ENCODE data around the gene GJA4. TPM values are rescaled to one million over a fixed set of nuclear protein-coding genes. Genes with fewer than 3 reads are reported as not detected.

Gene GJA4
- total RNA-seq (10 to 100 TPM in 1 of 4 donors, 1 to 10 TPM in 3; 3.3 to 14.7 (median 7.6) TPM), polyA plus RNA-seq (1 to 10 TPM in 1 of 3 donors, under 1 TPM in 1, not detected in 1; 0.60 to 8.3 TPM)

DNA sequence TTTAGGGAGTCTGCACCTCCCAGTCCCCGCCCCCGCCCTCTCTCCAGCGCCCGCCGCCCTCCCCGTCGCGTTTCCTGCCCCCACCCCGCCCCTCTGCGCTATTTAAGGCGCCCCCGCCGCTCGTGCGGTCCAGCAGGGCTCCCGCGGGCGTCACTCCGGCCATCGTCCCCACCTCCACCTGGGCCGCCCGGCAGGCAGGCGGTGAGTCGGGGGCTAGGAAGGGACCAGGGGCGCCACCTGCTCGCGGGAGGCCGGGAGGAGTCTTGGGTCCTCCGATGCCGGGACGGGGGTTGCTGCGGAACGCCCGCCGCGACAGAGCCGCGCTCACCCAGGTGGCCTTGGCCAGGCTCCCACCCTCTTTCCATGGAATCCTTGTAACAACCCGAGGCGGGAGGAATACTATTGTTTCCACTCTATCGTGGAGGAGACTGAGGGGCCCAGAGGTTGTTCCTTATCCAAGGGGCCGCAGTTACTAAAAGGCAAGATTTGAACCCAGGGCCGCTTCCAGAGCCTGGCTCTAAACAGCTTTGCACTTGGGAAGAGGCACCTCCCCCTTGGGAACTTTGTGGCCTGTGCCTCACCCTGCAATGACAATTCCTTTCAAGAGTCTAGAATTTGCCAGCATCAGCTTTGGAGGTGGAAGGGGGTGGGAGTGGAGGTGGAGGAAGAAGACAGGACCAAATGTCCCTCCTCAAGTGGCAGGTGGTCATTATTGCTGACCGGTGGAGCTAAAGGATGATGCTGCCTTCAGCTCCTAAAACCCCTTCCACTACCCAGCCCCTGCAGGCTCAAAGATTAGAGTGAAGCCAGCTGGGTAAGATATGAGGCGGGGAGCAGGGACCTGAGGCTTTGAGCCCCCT is at the start of gene GJA4:
TSS of gene GJA4 (plus strand) at position 132 of the 860 bp plus-strand sequence. CDS start 1,215 bp downstream, outside the sequence.
- peaks cover 0 to 7% (median 3%) of the 10 kb centered on the region in 4 donors for H3K4me1 ChIP-seq
- intact Hi-C loops (cut with DNase I): no loop called here
- peak in 2 of 4 donors; percentile 48 to 56 for TF ChIP-seq POLR2AphosphoS5 (IDR thresholded peaks at IDR 0.05)
- TF ChIP-seq, protein P1, sequence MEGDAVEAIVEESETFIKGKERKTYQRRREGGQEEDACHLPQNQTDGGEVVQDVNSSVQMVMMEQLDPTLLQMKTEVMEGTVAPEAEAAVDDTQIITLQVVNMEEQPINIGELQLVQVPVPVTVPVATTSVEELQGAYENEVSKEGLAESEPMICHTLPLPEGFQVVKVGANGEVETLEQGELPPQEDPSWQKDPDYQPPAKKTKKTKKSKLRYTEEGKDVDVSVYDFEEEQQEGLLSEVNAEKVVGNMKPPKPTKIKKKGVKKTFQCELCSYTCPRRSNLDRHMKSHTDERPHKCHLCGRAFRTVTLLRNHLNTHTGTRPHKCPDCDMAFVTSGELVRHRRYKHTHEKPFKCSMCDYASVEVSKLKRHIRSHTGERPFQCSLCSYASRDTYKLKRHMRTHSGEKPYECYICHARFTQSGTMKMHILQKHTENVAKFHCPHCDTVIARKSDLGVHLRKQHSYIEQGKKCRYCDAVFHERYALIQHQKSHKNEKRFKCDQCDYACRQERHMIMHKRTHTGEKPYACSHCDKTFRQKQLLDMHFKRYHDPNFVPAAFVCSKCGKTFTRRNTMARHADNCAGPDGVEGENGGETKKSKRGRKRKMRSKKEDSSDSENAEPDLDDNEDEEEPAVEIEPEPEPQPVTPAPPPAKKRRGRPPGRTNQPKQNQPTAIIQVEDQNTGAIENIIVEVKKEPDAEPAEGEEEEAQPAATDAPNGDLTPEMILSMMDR (IDR thresholded peaks at IDR 0.05): no peak
- DNase-seq: no peak
- H3K27ac ChIP-seq: peak within 1 kb of the TSS; percentile 35 to 49 (median 38)
- 10 to 12% methylated on average over 45 of the region's 45 CpGs for WGBS, 2 donors
- H3K4me3 ChIP-seq: peak within 1 kb of the TSS in 3 of 4 donors; percentile 17 to 37 (median 27)
- peaks cover 0 to 7% (median 0%) of the 10 kb centered on the region in 4 donors for H3K36me3 ChIP-seq
- peaks cover 4 to 22% (median 13%) of the 10 kb centered on the region in 3 donors for H3K27me3 ChIP-seq
- H3K9me3 ChIP-seq: no peaks in the 10 kb centered on the region

DNA sequence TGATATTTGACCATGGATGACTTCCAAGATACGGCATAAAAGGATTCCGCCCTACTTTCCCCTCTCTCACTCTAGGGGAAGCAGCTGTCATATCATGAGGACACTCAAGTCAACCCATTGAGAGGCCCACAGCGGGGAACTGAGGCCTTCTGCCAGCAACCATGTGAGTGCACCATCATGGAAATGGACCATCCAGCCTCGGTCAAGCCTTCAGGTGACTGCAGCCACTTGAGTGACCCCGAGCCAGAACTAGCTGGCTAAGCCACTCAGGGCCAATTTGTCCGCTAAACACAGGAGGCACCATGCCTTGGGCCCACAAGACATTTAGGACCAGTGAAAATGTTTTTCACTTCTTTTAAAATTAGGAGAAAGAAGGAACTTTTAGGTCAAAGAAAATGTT is 49.0 kb upstream of the GJA4 start:
- Histone ChIP-seq H3K9me3 (no peaks in the 10 kb centered on the region), H3K4me3 (no peak overlapping the region), H3K36me3 (no peaks in the 10 kb centered on the region), H3K27me3 (peaks cover 0 to 30% (median 5%) of the 10 kb centered on the region in 3 donors), H3K4me1 (peaks cover 0 to 7% (median 3%) of the 10 kb centered on the region in 4 donors), H3K27ac (no peak overlapping the region)
- 78 to 89% methylated on average over 6 of the region's 6 CpGs for WGBS, 2 donors
- intact Hi-C loops (cut with DNase I): loop anchor here (2.0 kb wide), 1 partner anchor 1111 kb away; no protein-coding TSS in a partner anchor
- no peak for TF ChIP-seq EP300 (IDR thresholded peaks at IDR 0.05)
- no peak for TF ChIP-seq POLR2A (IDR thresholded peaks at IDR 0.05)
- TF ChIP-seq, protein P1 (IDR thresholded peaks at IDR 0.05): no peak
- TF ChIP-seq POLR2AphosphoS5 (IDR thresholded peaks at IDR 0.05): no peak
- DNase-seq: peak; percentile 58

DNA sequence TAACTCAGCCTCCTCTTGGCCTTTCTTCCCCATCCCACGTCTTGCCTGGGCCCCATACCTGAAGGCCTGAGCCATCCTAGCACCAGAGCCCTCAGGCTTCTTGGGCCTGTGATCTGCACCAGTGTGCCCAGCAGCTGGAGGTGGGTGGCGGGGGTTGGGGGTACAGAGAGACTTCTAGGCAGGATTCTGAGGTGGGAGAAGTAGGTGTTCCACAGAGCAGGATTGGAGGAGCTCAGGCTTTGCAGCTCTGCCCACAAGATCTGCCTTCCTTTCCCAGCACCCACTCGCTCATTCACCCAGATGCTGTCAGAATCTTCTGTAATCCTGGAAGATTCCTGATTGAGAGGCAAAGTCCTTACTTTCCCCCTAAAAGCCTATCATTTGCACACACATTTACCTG is 47.9 kb upstream of the GJA4 start:
- DNase-seq: peak; percentile 20
- Histone ChIP-seq H3K4me3 (no peak overlapping the region), H3K27me3 (peaks cover 0 to 30% (median 5%) of the 10 kb centered on the region in 3 donors), H3K27ac (no peak overlapping the region), H3K9me3 (no peaks in the 10 kb centered on the region), H3K36me3 (no peaks in the 10 kb centered on the region), H3K4me1 (peaks cover 0 to 7% (median 3%) of the 10 kb centered on the region in 4 donors)
- intact Hi-C loops (cut with DNase I): no loop called here
- TF ChIP-seq POLR2A (IDR thresholded peaks at IDR 0.05) (no peak), POLR2AphosphoS5 (IDR thresholded peaks at IDR 0.05) (no peak)
- WGBS, 2 donors: 79 to 88% methylated on average over 3 of the region's 3 CpGs

DNA sequence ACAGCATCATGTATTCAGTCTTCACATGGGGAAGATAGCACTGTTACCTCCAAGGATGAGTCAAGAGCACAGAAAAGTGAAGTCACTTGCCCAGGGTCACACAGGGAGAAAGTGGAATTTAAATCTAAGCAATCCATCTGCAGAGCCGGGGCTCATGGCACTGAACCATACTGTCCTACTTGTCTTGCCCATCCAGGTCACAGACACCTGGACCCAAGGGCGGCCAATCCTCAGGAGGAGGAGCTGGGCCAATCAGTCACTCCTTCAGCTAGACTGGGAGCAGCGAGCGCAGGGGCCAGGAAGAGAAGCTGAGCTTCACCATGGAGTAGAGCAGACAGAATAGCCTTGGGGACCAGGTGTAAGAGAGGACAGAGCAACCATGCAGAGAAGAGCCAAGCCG is 47.1 kb upstream of the GJA4 start:
- Histone ChIP-seq H3K4me3 (no peak overlapping the region), H3K27me3 (peaks cover 0 to 26% (median 5%) of the 10 kb centered on the region in 3 donors), H3K36me3 (no peaks in the 10 kb centered on the region), H3K27ac (no peak overlapping the region), H3K9me3 (no peaks in the 10 kb centered on the region), H3K4me1 (peaks cover 0 to 7% (median 3%) of the 10 kb centered on the region in 4 donors)
- peak; percentile 26 for DNase-seq
- intact Hi-C loops (cut with DNase I): no loop called here
- TF ChIP-seq POLR2AphosphoS5 (IDR thresholded peaks at IDR 0.05) (no peak), POLR2A (IDR thresholded peaks at IDR 0.05) (no peak), EP300 (IDR thresholded peaks at IDR 0.05) (no peak)
- TF ChIP-seq, protein P1 (IDR thresholded peaks at IDR 0.05): no peak
- 84 to 91% methylated on average over 5 of the region's 5 CpGs for WGBS, 2 donors

DNA sequence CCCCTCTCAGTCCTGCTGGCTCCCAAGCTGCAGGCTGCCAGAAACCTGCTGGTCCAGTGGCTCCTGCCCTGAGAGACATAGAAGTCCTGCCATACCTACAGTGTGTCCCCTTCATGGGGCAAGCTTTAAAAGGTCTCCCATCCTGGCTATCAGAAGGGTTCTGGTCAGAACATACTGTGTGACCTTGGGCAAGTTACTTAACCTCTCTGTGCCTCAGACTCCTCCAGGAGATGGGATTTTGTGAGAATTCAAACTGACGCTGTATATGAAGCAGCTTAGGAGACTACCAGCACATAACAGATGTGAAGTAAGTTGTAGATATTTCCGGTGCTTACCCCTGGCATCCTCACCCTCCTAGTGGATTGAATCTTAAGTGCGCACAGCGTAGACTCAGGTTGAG is 46.7 kb upstream of the GJA4 start:
- peaks cover 0 to 26% (median 5%) of the 10 kb centered on the region in 3 donors for H3K27me3 ChIP-seq
- no peaks in the 10 kb centered on the region for H3K36me3 ChIP-seq
- WGBS, 2 donors: 92 to 96% methylated on average over 4 of the region's 4 CpGs
- TF ChIP-seq POLR2A (IDR thresholded peaks at IDR 0.05) (no peak), EP300 (IDR thresholded peaks at IDR 0.05) (no peak), POLR2AphosphoS5 (IDR thresholded peaks at IDR 0.05) (no peak)
- TF ChIP-seq, protein P1 (IDR thresholded peaks at IDR 0.05): no peak
- DNase-seq: peak; percentile 41
- H3K4me3 ChIP-seq: no peak overlapping the region
- no peaks in the 10 kb centered on the region for H3K9me3 ChIP-seq
- intact Hi-C loops (cut with DNase I): no loop called here
- H3K4me1 ChIP-seq: peaks cover 0 to 7% (median 3%) of the 10 kb centered on the region in 4 donors
- H3K27ac ChIP-seq: no peak overlapping the region

Measured in sigmoid colon (tissue), 7 donors.